ENCODE results near the gene GLYR1.

DNA sequence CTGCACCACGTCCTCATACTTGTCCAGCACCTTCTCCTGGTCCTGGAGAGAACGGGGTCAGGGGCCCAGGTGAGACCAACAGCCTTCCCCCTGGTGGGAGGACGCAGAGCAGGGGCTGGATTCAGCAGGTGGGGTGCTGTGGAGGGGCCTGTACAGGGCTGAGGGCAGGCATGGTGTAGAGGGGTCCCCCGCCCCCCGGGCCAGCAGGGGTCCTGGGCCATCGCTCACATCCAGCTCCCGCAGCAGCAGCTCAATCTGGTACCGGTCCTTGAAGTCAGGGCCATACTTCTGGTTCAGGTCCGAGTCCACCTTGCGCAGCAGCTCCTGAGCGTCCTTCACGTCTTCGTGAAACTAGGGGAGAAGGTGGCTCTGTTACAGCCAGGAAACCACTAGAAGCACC is 48.3 kb upstream of the GLYR1 start:
- TF ChIP-seq, protein P1, sequence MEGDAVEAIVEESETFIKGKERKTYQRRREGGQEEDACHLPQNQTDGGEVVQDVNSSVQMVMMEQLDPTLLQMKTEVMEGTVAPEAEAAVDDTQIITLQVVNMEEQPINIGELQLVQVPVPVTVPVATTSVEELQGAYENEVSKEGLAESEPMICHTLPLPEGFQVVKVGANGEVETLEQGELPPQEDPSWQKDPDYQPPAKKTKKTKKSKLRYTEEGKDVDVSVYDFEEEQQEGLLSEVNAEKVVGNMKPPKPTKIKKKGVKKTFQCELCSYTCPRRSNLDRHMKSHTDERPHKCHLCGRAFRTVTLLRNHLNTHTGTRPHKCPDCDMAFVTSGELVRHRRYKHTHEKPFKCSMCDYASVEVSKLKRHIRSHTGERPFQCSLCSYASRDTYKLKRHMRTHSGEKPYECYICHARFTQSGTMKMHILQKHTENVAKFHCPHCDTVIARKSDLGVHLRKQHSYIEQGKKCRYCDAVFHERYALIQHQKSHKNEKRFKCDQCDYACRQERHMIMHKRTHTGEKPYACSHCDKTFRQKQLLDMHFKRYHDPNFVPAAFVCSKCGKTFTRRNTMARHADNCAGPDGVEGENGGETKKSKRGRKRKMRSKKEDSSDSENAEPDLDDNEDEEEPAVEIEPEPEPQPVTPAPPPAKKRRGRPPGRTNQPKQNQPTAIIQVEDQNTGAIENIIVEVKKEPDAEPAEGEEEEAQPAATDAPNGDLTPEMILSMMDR (IDR thresholded peaks at IDR 0.05): no peak
- TF ChIP-seq EZH2 (IDR thresholded peaks at IDR 0.05; ENCODE audit: borderline replicate concordance, insufficient read depth, low read depth, low read length, poor library complexity, severe bottlenecking): no peak

Measured in B cell (primary cell).